NCI-H128 (cell line): ENCODE results near the gene HDAC9.

Source experiments
- DNase-seq: peaks from one replicate; lab custom pipeline; 2025; ENCODE audit not compliant: unreplicated experiment; lab: John Stamatoyannopoulos, UW

HDAC9 gene

DNA sequence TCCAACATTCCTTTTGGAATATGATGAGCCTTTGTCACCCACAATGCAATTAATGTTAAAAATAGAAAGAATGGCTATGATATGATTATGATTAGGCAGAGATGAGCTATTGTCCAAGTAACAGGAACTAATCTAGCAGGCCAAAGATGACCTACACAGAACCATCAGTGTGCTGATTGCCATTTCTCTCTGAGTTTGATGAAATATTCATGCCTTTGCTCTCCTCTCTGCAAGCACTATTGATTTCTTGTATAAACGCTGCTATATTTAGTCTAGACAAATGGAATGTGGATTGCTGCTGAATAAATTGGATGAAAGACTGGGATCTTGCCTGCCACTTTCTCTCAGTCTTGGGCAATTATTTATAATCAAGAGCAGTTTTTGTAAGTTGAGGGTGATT, 85.4 kb downstream of the HDAC9 start:
- no peak for DNase-seq

DNA sequence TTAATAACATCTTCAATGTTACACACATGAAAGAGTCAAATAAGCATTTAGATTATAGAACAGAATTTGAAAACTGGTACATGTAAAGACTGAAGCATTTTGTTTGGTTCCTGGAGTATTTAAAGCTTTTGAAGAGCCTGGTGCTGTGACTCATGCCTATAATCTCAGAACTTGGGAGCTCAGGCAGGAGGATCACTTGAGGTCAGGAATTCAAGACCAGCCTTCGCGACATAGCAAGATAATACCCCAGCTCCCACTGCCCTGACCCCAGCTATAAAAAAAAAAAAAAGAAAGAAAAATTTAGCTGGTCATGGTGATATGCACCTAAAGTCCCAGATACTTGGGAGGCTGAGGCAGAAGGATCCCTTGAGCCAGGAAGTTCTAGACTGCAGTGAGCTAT, 87.8 kb downstream of the HDAC9 start:
- no peak for DNase-seq

DNA sequence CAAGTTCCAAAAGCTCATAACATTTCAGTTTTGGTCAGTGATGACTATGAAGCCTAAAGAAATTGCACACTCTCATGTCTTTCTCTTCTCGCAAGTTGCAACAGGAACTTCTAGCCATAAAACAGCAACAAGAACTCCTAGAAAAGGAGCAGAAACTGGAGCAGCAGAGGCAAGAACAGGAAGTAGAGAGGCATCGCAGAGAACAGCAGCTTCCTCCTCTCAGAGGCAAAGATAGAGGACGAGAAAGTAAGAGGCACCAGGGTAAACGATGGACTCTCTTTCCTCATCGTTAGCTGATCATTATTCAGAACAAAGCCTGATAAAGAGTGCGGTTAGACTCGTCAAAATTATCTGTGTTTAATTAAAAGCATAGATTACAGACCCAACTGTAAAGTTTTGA, 94.7 kb downstream of the HDAC9 start:
- no peak for DNase-seq

DNA sequence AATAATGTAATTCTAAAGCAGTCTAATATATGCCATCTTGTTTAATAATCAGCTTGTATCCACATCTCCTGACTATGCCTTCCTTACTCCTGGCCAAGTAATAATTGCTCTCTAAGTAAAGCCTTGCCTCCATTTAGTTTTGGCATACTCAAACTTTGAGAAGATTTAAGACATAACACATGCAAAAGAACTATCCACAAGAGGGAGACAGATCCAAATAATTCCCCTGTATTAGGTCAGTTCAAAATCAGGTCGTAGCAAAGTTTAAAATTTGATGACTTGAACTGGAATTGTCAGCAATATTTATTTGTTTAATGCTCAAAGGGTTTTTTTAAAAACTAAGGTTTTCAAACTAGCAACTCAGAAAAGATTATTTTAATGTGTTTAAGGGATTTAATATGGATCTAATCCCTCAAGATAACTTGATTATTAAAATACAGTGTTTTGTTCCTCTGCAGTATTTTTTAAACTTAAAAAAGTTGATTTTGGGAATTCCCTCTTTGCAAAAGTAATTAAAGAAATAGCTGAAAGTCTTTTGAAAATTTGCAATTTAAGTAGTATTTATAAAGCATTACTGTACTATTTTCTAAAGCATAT, 95.3 kb downstream of the HDAC9 start:
- DNase-seq: no peak

- DNase-seq: no peak
These were observed 98.2 kb downstream of the HDAC9 start for GRCh38 chr7:18593602-18594279.

DNA sequence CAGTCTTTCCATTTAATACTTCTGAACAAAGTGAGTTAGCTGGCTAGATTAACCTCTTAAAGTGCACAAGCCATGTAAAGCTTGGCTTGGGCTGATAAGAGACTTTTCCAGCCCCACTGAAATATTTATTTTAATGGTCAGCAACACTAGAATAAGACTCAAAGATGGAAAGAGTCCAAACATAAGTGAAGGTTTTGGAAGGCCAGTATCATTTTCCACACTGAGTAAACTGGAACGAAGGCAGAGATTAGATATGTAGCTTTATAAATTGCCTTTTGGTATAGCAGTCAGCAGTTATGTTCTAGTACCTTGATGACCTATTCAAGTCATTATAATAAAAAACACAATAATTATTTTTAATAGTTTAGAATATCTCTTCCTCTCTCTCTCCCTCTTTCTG, 102.2 kb downstream of the HDAC9 start:
- no peak for DNase-seq

- DNase-seq: no peak
These were observed 111.5 kb downstream of the HDAC9 start for GRCh38 chr7:18607025-18607424.

- DNase-seq: no peak
These were observed 114.9 kb downstream of the HDAC9 start for GRCh38 chr7:18610331-18610948.

- DNase-seq: no peak
These were observed 119.3 kb downstream of the HDAC9 start for GRCh38 chr7:18614841-18615240.

- DNase-seq: no peak
These were observed 123.8 kb downstream of the HDAC9 start for GRCh38 chr7:18619311-18619710.

- no peak for DNase-seq
These were observed 127.8 kb downstream of the HDAC9 start for GRCh38 chr7:18623389-18623788.

DNA sequence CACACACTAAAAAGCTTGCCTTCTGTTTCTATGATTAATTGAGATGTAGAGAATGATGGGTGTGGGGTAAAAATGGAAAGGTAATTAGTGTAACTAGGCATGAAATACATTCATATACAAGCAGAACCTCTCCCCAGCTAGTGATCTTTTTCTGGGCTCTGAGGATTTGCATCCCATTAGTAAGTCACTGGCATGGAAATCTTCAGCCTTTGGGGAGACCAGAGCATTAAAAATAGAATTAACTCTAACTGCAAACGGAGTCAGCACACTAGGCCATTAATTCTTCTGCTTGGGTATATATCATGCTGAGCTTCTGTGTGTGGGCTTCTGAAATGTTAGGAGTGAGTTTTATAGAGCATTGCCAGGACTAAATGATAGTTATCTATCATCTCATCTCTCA, 128.9 kb downstream of the HDAC9 start:
- no peak for DNase-seq

- no peak for DNase-seq
These were observed 130.5 kb downstream of the HDAC9 start for GRCh38 chr7:18626086-18626485.

GRCh38 chr7:18626717-18627116, 131.2 kb downstream of the HDAC9 start:
- no peak for DNase-seq

DNA sequence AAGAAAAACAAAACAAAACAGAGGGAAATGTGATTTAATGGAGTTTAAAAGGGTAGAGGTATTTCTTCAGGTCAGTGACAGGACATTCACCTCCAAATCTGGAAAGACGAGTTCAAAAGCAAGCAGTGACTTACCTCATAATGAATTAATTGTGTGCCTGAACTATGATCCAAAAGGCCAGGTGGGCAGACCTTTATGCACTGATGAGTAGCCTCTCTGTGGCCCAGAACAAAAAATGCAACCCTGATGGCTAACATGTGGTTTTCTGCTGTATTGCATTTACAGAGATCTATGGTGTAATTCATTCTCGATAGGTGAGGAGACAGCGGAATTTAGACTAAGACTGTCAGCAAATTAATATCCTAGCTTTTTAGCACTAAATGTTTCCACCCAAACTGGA, 142.0 kb downstream of the HDAC9 start:
- DNase-seq: no peak

DNA sequence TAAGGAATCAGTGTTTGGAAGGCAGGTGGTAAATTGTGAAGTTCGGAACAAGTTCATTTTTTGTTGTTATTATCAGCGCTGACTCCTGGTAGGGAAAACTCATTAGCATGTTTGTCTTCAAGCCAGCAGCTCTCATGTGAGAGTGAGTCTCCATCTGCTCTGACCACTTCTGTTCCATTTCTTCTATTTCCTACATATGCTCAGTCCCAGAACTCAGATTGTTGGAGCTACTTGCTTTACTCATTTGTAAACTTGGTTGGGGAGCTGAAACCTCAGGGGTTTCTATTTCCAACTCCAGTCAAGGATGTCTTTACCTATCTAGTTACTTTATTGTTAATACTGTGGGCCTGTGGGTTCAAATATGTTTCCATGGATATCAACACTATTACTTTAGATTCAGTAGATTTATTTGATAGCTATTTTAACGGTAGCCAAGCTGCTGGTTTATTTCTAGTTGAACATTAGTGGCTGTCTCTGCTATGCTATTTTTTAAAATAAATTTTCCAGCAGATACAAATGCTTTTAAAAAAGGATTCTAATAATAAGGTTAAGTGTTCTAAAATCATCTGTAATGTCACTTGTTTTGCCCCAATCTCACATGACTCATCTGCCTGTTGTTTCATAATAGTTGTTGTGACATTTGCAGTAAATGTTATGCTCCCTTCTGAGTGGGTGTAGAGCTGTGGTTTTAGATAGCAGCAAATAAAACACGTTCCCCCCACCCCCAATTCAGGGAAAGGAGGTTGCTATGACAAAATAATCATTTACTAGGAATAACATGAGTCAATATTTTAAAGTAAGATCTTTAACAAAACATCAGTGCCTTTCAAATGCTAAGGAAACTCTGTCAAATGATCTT, 143.3 kb downstream of the HDAC9 start:
- no peak for DNase-seq

DNA sequence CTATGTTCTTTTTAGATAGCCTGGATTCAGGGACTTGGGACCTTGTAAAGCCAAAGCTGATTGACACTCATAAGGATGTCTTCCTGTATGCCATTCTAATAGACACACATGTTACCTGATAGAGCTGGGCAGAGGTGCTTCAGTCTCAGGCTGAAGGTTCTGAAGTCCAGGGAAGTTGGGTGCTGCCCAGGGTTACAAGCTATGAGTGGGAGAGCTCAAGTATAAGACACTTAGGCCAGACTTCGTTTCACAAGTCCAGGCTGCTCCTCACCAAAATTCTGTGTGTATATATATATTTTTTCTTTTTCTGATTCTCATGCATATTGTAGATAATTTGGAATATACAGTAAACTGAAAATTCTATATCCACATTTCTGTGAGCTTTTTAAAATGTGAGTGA, 144.2 kb downstream of the HDAC9 start:
- no peak for DNase-seq

DNA sequence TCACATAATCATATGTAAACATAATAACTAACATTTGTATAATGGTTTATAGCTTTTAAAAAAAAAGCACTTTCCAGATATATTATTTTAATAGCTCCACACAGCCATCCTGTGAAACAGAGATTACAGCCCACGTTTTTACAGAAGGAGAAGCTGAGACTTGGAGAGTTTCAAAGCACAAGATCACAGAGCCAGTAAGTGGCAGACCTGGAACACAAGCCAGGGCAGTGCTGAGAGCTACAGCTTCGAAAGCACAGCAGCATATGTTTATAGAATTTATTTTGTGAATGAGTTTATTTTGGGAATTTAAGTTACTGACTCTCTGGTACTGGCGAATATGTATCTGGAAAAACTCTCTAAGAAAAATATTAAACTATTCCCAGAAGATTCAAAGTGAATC, 149.4 kb downstream of the HDAC9 start:
- no peak for DNase-seq

- DNase-seq: no peak
These were observed 152.0 kb downstream of the HDAC9 start for GRCh38 chr7:18647582-18647981.

GRCh38 chr7:18648849-18649758, 153.6 kb downstream of the HDAC9 start:
- no peak for DNase-seq
